GM18499 (cell line): ENCODE results near the gene GPRC5A.
"Not testable (repeated sequence)": the region's sequence is repeated elsewhere in the genome, so short reads cannot be mapped to it uniquely, and the experiment has no call there.

Source experiments
- ATAC-seq: cut with Tn5 transposase; IDR thresholded peaks from one replicate; pipeline ENCODE4 v1.9.1; 2021; ENCODE audit warnings: moderate number of reproducible peaks; ENCODE audit not compliant: insufficient read depth, unreplicated experiment

The GPRC5A gene, protein sequence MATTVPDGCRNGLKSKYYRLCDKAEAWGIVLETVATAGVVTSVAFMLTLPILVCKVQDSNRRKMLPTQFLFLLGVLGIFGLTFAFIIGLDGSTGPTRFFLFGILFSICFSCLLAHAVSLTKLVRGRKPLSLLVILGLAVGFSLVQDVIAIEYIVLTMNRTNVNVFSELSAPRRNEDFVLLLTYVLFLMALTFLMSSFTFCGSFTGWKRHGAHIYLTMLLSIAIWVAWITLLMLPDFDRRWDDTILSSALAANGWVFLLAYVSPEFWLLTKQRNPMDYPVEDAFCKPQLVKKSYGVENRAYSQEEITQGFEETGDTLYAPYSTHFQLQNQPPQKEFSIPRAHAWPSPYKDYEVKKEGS

DNA sequence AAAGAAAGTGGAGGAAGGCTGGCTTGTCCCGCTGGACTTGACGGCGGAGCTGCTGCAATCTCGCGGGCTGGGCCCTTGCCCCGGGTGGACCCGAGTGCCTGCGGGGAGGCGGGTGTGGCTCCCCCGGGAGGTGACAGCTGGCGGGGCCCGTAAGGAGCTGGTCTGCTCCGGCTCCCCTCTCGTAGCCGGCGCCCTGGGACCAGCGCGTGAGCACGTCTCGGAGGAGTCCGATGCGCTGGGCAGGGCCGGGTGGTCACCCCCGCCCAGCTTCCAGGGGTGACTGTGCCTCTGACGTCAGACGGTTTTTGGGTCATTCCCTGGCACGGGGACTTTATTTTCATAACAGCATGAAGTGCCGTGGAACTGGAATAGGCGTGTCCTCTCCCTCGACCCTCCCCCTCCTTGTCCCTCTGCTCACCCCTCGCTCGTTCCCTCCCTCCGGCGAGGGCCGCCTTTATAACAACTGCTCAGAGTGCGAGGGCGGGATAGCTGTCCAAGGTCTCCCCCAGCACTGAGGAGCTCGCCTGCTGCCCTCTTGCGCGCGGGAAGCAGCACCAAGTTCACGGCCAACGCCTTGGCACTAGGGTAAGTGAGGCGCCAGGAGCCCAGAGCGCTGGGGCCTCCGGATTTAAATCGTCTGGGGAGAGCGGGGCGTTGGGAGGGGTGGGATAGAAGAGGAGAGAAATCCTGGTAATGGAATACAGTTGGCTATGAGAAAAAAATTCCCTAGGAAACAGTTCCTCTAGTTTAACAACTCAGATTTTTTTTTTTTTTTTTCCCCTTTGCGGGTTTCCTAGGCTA is at the start of gene GPRC5A:
GPRC5A (plus strand) TSS at position 483 of the 801 bp plus-strand sequence. CDS start 16,688 bp downstream, outside the sequence.
- no peak for ATAC-seq

DNA sequence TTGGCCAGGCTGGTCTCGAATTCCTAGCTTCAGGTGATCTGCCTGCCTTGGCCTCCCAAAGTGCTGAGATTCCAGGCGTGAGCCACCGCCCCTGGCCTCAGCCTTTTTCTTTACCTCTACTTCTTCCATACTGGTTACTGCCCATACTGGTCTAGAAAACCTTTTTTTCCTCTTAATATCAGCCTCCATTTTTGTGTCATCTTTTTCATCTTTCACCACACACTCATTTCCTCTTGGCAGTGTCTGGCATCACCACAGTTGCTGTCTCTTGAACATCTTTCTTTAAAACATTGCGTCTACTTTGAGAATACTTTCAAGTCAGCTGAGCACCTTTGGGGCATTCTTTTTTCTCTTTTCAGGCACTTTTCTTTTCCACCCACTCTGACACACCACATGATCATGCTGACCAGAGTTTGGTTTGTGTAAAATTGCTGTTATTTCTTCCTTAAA is 45.5 kb upstream of the GPRC5A start:
- ATAC-seq: no peak

DNA sequence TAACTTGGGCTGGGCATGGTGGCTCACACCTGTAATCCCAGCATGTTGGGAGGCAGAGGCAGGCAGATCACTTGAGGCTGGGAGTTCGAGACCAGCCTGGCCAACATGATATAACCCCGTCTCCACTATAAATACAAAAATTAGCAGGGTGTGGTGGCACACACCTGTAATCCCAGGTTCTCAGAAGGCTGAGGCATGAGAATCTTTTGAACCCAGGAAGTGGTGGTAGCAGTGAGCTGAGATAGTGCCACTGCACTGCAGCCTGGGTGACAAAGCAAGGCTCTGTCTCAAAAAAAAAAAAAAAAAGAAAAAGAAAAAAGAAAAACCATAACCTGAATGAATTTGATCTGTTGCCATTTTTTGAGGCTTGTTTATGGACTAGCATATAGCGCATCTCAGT is 44.6 kb upstream of the GPRC5A start:
- ATAC-seq: not testable (repeated sequence)

DNA sequence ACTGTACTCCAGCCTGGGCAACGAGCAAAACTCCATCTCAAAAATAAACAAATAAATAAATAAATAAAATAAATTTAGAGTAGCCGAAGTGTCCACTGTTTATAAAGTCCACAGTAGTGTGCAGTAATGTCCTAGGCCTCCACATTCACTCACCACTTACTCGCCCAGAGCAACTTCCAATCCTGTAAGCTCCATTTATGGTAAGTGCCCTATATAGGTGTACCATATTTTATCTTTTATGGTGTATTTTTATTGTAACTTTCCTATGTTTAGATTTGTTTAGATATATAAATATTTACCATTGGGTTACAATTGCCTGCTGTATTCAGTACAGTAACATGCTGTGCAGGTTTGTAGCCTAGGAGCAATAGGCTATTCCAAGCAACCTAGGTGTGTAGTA is 37.9 kb upstream of the GPRC5A start:
- ATAC-seq: no peak

DNA sequence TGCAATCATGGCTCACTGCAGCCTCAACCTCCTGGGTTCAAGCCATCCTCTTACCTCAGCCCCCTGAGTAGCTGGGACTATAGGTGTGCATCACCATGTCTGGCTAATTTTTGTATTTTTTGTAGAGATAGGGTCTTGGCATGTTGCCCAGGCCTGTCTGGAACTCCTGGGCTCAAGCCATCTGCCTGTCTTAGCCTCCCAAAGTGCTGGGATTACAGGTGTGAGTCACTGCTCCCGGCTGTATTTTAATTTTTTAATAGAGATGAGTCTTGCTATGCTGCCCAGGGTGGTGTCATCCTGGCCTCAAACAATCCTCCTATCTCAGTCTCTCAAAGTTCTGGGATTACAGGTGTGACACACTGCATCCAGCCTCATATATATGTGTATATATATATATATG is 31.7 kb upstream of the GPRC5A start:
- ATAC-seq: no peak

DNA sequence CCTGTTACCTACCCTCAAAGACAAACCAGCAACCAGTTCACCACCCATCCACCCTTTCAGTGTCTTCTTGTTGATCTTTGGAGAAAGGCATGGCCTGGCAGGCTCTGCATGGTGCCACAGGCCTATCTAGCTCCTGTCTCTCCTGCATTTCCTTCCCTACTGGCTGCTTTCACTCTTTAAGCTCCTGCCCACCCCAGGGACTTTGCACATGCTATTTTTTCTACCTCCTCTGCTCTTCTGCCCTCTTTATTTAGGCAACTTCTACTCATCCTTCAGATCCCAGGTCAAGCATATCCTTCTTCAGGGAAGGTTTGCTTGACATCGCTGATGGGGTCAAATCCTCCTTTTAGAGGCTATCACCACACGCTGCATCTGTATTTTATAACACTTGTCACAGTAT is 27.1 kb upstream of the GPRC5A start:
- ATAC-seq: no peak

DNA sequence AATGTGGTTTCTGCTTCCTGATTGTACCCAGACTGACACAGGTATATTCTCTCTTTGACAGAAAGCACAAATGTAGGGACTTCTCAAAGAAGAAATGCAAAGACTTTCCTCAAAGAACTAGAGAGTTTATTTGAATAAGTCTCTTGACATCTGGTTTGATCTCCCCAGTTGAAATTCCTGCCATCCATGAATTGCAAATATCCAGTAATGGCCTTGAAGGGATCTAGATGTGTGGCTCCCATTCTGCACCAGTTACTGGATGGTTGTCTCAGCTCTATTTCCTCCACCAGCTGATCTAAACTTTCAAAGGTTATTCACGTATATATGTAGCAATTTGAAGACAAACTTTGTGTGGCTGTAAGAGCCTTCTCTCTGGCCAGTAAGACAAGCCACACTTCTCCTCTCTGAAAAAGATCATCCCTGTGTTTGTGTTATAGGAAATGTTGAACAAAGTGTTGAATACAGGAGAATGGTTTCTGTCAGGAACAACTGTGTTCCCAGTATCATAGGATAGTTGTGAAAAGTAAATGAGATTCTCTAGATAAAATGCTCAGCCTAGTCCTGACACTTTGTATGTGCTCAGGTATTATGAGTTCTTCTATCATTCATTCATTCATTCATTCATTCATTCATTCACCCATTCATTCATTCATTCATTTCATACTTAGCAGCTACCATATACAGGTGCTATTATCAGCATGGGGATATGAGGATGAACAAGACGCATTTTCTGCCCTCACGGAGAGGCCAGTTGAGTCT is 22.7 kb upstream of the GPRC5A start:
- no peak for ATAC-seq

DNA sequence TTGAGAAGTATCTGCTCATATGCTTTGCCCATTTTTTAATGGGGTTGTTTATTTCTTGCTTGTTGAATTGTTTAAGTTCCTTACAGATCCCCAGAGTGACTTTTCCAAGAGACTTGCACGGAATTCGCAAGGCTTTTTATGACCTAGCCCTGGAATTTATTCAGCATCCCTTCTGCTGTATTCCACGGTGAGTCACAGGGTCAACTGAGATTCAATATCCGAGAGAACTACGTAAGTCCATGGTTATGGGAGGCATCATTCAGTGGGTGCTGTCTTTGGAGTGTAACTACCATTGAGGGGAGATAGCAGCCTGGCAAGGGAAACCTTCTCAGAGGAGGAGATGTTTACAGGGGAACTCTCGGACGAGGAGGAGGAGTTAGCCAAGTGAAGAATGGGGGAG is 20.9 kb upstream of the GPRC5A start:
- ATAC-seq: no peak

DNA sequence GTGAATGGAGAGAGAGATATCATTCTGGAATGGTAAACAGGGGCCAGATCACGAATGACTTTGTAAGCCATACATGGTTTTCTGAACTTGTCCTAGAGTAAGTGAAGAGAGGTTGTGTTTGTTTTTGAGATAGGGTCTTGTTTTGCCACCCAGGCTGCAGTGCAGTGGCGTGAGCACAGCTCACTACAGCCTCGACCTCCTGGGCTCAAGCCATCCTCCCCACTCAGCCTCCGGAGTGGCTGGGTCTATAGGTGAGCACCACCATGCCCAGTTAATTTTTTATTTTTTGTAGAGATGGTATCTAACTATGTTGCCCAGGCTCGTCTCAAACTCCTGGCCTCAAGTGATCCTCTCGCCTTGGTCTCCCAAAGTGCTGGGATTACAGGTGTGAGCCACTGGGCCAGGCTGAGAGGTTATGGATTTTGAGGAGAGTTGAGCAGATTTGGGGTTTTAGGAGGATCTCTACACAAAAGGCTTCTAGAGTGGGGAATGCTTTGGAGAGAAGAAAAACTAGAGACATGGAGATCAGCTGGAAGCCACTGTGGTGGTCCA is 19.7 kb upstream of the GPRC5A start:
- ATAC-seq: no peak

DNA sequence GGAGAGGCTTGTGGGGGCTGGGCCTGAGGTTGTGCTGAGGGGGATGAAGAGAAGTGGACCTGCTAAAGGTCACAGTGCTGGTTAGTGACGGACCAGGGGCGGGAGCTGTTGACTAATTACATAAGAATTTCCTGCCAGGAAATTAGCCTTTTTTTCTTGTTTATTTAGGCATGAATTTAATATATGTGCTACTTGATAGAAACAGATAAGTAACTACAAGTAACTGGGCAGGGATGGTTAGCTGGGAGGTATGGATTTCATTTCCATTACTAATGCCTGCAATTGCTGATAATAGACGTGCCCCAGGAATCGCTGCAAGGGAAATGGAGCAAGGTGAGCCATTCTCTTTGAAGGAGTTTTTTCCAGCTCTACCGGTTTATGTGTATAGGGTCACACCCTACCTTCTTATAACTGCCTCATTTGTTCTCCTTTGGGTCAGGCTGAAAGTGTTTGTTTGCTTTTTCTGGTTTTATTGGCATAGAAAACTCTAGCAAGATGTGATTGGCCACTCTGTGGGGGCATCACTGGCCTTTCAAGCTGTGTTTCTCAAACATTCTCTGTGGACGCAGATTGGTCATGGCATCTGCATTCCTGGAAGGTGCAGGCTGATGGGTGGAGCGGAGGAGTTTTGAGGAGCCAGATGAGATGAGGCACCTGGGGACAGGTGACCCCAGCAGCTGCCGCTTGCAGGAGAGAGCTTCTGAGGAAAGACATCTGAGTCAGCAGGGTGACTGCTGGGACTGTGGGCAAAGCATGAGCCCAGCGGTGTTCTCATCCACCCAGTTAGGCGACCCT is 19.0 kb upstream of the GPRC5A start:
- no peak for ATAC-seq

DNA sequence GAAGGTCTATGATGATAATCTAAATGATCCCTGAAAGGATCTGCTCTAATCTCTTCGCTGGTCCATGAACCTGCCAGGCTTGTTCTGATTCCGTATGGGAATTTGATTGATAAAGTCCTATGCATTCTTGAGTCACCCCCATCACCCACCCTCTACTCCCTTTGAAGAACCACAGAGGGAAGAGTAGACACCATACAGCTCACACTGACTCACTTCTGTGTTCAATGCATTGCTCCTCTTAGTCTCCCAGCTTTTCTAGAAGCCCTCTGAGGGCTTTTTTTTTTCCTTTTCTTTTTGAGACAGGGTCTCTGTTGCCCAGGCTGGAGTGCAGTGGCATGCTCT is 18.5 kb upstream of the GPRC5A start:
- no peak for ATAC-seq

DNA sequence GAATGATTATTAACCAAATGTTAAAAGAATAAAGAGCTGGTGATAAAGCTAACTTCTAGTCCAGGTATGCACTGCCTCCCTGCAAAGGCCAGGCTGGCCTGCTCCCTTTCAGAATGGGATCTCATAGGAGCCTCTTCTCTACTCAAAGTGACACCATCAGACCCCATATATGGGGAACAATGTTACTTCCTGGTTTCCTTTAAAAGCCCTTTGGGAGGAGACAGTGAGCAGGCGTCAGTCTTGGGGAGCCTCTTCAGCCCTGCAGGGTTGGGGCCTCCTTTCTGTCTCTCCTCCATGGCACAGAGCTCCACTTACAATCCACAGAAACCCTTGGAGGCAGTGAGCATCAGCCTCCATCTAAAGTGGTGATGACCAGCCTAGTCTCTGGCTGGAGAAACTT is 17.3 kb upstream of the GPRC5A start:
- no peak for ATAC-seq

DNA sequence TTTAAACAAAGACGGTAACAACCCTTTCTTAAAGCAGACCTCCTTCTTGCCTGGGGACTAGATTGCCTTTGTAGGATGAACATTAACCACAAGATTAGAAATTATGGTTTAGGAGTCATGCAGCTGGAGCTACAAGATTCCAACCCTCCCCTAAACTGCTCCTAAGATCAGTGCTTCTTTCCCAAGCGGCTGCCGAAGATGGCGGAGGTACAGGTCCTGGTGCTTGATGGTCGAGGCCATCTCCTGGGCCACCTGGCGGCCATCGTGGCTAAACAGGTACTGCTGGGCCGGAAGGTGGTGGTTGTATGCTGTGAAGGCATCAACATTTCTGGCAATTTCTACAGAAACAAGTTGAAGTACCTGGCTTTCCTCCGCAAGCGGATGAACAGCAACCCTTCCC is 16.1 kb upstream of the GPRC5A start:
- ATAC-seq: not testable (repeated sequence)

DNA sequence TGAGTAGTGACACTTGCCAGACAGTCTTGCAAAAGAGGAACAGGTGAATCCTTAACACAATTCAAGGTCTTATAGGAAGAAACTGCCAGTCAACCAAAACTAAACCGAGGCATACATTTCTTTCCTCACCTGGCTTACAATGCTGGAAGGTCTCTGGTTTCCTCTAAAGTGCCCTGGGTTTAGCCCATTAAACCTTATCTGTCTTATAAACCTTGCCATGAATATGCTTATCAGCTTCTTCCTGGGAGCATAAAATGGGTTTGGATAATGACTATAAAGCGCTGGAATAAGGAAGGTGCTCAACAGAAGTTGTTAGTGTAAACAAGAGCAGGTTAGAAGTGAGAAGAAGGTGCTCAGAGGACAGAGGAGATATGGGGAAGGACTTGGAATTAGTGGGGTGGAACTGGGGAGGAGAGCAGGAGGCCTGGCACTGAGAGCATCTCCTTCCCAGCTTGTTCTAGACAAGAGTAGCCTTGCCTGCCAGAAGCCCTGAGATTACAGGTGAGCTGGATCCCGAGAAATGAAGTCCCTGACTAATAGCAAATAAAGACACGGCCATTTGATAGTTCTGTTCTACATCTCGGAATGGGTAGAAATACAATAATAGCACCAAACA is 14.1 kb upstream of the GPRC5A start:
- ATAC-seq: no peak

DNA sequence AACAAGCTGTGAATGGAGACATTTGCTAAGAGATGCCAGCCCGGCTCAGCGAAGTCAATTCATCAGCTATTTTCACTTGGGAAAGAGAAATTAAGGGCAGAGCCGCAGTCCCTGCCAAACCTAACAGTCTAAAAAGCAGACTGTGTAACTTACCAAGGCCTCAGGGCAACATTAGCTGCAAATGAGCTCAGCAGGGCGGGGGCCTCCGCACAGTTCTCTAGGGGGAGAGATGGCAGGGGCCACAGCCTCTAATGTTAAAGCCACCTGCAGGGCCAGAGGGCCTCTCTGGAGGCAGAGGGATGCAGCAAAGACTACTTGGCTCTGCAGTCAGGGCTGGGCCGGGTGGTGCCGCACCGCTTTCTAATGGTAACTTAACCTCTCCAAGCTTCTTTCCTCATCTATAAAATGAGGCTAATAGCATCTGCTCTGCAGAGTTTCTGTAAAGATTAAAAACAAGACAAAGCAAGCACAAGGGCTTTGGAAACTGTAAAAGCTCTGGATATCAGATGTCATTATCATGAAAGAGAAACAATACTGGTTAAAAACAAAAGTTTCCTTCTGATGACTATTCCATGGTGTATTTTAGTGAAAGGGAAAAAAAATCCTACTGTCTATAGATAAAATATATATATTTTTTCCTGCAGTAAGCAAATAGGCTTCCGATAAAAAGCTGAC is 13.4 kb upstream of the GPRC5A start:
- no peak for ATAC-seq

DNA sequence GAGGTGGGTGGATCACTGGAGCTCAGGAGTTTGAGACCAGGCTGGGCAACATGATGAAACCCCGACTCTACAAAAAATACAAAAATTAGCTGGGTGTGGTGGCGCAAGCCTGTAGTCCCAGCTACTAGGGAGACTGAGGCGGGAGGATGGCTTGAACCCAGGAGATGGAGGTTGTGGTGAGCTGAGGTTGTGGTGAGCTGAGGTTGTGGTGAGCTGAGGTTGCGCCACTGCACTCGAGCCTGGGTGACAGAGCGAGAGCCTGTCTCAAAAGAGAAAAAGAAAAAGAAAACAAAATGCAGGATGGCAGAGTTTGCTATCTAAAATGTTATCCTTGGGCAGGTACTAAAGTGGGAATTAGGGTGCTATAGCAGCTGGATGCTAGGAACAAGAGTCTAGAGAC is 10.8 kb upstream of the GPRC5A start:
- no peak for ATAC-seq

DNA sequence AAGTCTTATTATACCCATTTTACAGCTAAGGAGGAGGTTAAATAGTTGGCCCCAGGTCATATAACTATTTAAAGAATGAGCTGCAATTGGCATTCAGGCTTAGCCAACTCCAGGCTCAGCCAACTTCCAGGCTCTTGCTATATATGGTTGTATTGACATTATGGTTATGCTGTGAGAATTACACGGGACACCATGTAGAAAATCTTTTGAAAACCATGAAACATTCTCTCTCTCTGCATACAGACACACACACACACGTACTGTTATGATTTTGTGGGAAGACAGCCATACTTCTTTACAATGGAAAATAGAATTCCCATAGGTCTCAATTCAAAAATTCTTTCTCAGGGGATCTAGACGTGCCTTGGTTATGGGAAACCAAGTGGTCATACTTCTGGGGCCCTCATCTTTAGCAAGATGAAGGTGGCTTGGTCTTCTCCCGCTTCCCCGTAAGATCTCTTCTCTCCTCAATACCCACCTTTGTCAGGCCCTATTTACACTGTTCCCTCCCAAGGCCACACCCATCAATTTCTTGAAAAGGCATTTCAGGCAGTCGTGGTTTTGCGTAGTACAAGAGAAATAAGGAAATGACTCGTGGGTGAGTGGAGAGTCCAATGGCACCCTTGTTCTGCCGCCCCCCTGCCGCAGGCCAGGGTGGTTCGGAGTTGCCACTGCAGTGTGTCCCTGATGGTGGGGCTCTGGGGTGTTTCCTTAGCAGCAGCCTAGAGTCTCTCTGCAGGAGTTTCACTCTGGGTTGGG is 10.0 kb upstream of the GPRC5A start:
- no peak for ATAC-seq

DNA sequence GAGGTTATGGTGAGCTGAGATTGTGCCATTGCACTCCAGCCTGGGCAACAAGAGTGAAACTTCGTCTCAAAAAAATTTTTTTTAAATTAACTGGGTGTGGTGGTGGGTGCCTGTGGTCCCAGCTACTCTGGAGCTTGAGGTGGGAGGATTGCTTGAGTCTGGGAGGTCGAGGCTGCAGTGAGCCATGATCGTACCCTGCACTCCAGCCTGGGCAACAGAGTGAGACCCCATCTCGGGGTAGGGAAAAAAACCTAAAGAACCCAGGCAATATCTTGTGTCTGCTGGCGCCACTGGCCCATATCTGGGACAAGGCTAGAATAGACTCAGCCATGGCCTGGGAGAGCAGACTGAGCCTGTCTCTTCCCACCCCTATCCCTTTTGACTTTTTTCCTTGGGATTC is 9.1 kb upstream of the GPRC5A start:
- ATAC-seq: no peak
